SJCRH30 (cell line): Measurements from ENCODE around the gene GRIN3B. TPM values are rescaled to one million over a fixed set of nuclear protein-coding genes. Genes with fewer than 3 reads are reported as not detected.
A peak's percentile ranks its signal among the peaks of the same experiment; 100 is the strongest.

Source experiments
- DNase-seq, 2 experiments: peaks; one replicate each; pipeline ENCODE4 v3.0.0-alpha.2; 2015 to 2020
- H3K27ac ChIP-seq: fragments of 250-450 bp; sonication (Bioruptor Pico); 2 replicates; pipeline ENCODE4 v1.5.1; 2020; ENCODE audit warnings: mild to moderate bottlenecking, moderate library complexity
- H3K27me3 ChIP-seq: fragments of 250-450 bp; sonication (Bioruptor Pico); 2 replicates; pipeline ENCODE4 v1.5.1; 2020; ENCODE audit warnings: mild to moderate bottlenecking, moderate library complexity
- H3K36me3 ChIP-seq: fragments of 250-450 bp; sonication (Bioruptor Pico); 2 replicates; pipeline ENCODE4 v1.5.1; 2020; ENCODE audit warnings: mild to moderate bottlenecking, moderate library complexity
- H3K4me1 ChIP-seq: fragments of 250-450 bp; sonication (Bioruptor Pico); 2 replicates; pipeline ENCODE4 v1.5.1; 2020; ENCODE audit warnings: mild to moderate bottlenecking, moderate library complexity
- H3K4me3 ChIP-seq: fragments of 250-450 bp; sonication (Bioruptor Pico); 2 replicates; pipeline ENCODE4 v1.5.1; 2020; ENCODE audit warnings: mild to moderate bottlenecking, moderate library complexity
- H3K9me3 ChIP-seq: fragments of 250-450 bp; sonication (Bioruptor Pico); replicated peaks from 2 replicates; pipeline ENCODE4 v1.5.1; 2020; ENCODE audit warnings: mild to moderate bottlenecking, moderate library complexity
- total RNA-seq: library from RNA; depleted of rRNA; stranded (reverse); fragments of >200 nt; shearing (Covaris generic); gene quantifications from 2 replicates; pipeline ENCODE4 v1.2.3, GENCODE V29; 2014

GRIN3B gene
- total RNA-seq, 1 experiment from 2014 or later = not detected

GRCh38 chr19:993361-993830, 6.8 kb upstream of the GRIN3B start:
- H3K27ac ChIP-seq = no peak overlapping the region
- H3K9me3 ChIP-seq = no peaks in the 10 kb centered on the region
- H3K4me1 ChIP-seq = peaks cover 16% of the 10 kb centered on the region
- DNase-seq = no peak
- H3K36me3 ChIP-seq = peaks cover 19% of the 10 kb centered on the region
- peaks cover 21% of the 10 kb centered on the region for H3K27me3 ChIP-seq
- H3K4me3 ChIP-seq = no peak overlapping the region

GRCh38 chr19:993831-994393, 6.3 kb upstream of the GRIN3B start:
- no peak overlapping the region for H3K27ac ChIP-seq
- DNase-seq = no peak
- H3K27me3 ChIP-seq = peaks cover 24% of the 10 kb centered on the region
- H3K9me3 ChIP-seq = no peaks in the 10 kb centered on the region
- peaks cover 19% of the 10 kb centered on the region for H3K36me3 ChIP-seq
- H3K4me1 ChIP-seq = peaks cover 16% of the 10 kb centered on the region
- H3K4me3 ChIP-seq = no peak overlapping the region

GRCh38 chr19:994516-994915, 5.7 kb upstream of the GRIN3B start:
- Histone ChIP-seq H3K27me3 (peaks cover 30% of the 10 kb centered on the region), H3K4me3 (no peak overlapping the region), H3K27ac (no peak overlapping the region), H3K36me3 (peaks cover 19% of the 10 kb centered on the region), H3K9me3 (no peaks in the 10 kb centered on the region), H3K4me1 (peaks cover 16% of the 10 kb centered on the region)
- DNase-seq = no peak

- peak in 1 of 2 experiments; percentile 33 for DNase-seq
- Histone ChIP-seq H3K9me3 (no peaks in the 10 kb centered on the region), H3K4me1 (peaks cover 16% of the 10 kb centered on the region), H3K27ac (no peak overlapping the region), H3K4me3 (no peak overlapping the region), H3K27me3 (peaks cover 36% of the 10 kb centered on the region), H3K36me3 (peaks cover 16% of the 10 kb centered on the region)
These were observed 5.0 kb upstream of the GRIN3B start for GRCh38 chr19:995051-995827.

- H3K27ac ChIP-seq = no peak overlapping the region
- H3K9me3 ChIP-seq = no peaks in the 10 kb centered on the region
- H3K4me3 ChIP-seq = no peak overlapping the region
- peaks cover 16% of the 10 kb centered on the region for H3K4me1 ChIP-seq
- H3K36me3 ChIP-seq = peaks cover 7% of the 10 kb centered on the region; the same call in 1 of the 2 replicates
- peaks cover 39% of the 10 kb centered on the region for H3K27me3 ChIP-seq
- DNase-seq = peak; percentile 55 to 62
These were observed 4.0 kb upstream of the GRIN3B start for GRCh38 chr19:996051-996838.

- Histone ChIP-seq H3K27ac (no peak overlapping the region), H3K27me3 (peaks cover 41% of the 10 kb centered on the region)
These were observed 2.2 kb upstream of the GRIN3B start for GRCh38 chr19:998064-998463.

GRCh38 chr19:999379-999719, 870 bp upstream of the GRIN3B start:
- Histone ChIP-seq H3K36me3 (peaks cover 1% of the 10 kb centered on the region; the same call in 1 of the 2 replicates), H3K9me3 (no peaks in the 10 kb centered on the region), H3K4me1 (peaks cover 16% of the 10 kb centered on the region), H3K27ac (no peak overlapping the region), H3K4me3 (no peak overlapping the region), H3K27me3 (peaks cover 41% of the 10 kb centered on the region)
- no peak for DNase-seq

More at GRCh38 chr19:998064-998463, 2.2 kb upstream of the GRIN3B start:
- Histone ChIP-seq H3K4me1 (peaks cover 16% of the 10 kb centered on the region), H3K4me3 (no peak overlapping the region), H3K36me3 (peaks cover 4% of the 10 kb centered on the region; the same call in 1 of the 2 replicates), H3K9me3 (no peaks in the 10 kb centered on the region)
- no peak for DNase-seq

- no peak for DNase-seq
- Histone ChIP-seq H3K27me3 (peaks cover 41% of the 10 kb centered on the region), H3K27ac (no peak overlapping the region), H3K4me1 (peaks cover 7% of the 10 kb centered on the region), H3K9me3 (no peaks in the 10 kb centered on the region), H3K36me3 (no peaks in the 10 kb centered on the region), H3K4me3 (no peak overlapping the region)
These were observed 645 bp downstream of the GRIN3B start for GRCh38 chr19:1000591-1001537.

- Histone ChIP-seq H3K27ac (no peak overlapping the region), H3K9me3 (no peaks in the 10 kb centered on the region), H3K36me3 (no peaks in the 10 kb centered on the region), H3K27me3 (peaks cover 38% of the 10 kb centered on the region), H3K4me1 (no peaks in the 10 kb centered on the region), H3K4me3 (no peak overlapping the region)
- peak; percentile 51 to 70 for DNase-seq
These were observed 1.4 kb downstream of the GRIN3B start for GRCh38 chr19:1001538-1002166.

GRCh38 chr19:1002600-1002999, 2.4 kb downstream of the GRIN3B start:
- no peaks in the 10 kb centered on the region for H3K9me3 ChIP-seq
- H3K36me3 ChIP-seq = no peaks in the 10 kb centered on the region; the same call in 1 of the 2 replicates
- no peak overlapping the region for H3K4me3 ChIP-seq
- no peaks in the 10 kb centered on the region for H3K4me1 ChIP-seq
- H3K27ac ChIP-seq = no peak overlapping the region
- no peak for DNase-seq
- peaks cover 28% of the 10 kb centered on the region for H3K27me3 ChIP-seq

- Histone ChIP-seq H3K36me3 (peaks cover 2% of the 10 kb centered on the region; the same call in 1 of the 2 replicates), H3K4me3 (no peak overlapping the region), H3K27me3 (peaks cover 22% of the 10 kb centered on the region), H3K4me1 (no peaks in the 10 kb centered on the region), H3K27ac (no peak overlapping the region), H3K9me3 (no peaks in the 10 kb centered on the region)
- DNase-seq = no peak
These were observed 3.1 kb downstream of the GRIN3B start for GRCh38 chr19:1003283-1003682.

- H3K27ac ChIP-seq = no peak overlapping the region
These were observed 4.1 kb downstream of the GRIN3B start for GRCh38 chr19:1004204-1004802.

More at GRCh38 chr19:1004204-1004802, 4.1 kb downstream of the GRIN3B start:
- Histone ChIP-seq H3K4me3 (no peak overlapping the region), H3K36me3 (peaks cover 2% of the 10 kb centered on the region; the same call in 1 of the 2 replicates), H3K4me1 (no peaks in the 10 kb centered on the region), H3K27me3 (peaks cover 13% of the 10 kb centered on the region), H3K9me3 (no peaks in the 10 kb centered on the region)
- no peak for DNase-seq
